RCC 7860 (cell line): ENCODE measurements around the gene IL12RB1.
"Not testable (repeated sequence)": the region's sequence is repeated elsewhere in the genome, so short reads cannot be mapped to it uniquely, and the experiment has no call there.

Experiments
- DNase-seq: peaks from one replicate; pipeline ENCODE4 v3.0.0-alpha.2; 2015; ENCODE audit warnings: low spot score
- FAIRE-seq: peaks from 2 replicates; lab custom pipeline; 2012; peaks lifted over from hg19 to GRCh38; lab: Jason Lieb, UNC

The IL12RB1 gene

DNA sequence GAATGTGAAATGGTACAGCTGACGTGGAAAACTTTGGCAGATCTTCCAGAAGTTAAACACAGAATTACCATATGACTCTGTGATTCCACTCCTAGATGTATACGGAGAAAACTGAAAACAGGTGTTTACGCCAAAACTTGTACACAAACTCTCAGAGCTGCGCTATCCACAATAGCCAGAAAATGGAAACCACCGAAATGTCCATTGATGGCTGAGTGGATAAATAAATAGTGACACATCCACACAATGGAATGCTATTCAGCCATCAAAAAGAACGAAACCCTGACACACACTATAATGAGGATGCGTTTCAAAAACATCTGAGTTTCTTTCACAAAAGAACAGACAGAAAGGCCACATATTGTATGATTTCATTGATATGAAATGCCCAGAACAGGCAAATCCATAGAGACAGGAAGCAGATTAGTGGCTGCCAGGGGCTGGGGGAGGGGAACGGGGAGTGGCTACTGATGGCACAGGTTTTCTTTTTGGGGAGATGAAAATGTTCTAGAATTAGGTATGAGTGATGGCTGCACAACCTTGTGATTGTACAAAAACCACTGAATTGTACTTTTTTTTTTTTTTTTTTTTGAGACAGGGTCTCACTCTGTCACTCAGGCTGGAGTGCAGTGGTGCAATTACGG is 33.0 kb downstream of the IL12RB1 start:
- DNase-seq (no peak), FAIRE-seq (no peak)

DNA sequence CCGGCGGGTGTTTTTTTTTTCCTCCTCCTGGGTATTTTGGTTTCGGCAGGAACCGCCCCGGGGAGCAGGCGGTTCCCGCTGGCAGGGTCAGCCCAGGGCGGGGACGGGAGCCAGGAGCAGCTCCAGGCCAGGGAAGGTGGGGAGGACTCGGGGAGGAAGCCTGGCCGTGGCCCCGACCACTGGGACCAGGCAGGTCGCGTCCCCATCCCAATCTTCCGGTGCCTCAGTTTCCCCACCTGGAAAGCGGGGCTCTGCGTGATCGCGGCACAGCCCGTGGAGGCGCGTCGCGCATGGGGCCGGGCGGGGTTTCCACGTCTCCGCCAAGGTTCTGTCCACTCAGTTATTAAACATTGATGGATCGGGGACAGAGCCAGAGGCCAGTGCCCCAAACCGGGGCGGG is 34.8 kb downstream of the IL12RB1 start:
- no peak for FAIRE-seq
- DNase-seq, result no peak

DNA sequence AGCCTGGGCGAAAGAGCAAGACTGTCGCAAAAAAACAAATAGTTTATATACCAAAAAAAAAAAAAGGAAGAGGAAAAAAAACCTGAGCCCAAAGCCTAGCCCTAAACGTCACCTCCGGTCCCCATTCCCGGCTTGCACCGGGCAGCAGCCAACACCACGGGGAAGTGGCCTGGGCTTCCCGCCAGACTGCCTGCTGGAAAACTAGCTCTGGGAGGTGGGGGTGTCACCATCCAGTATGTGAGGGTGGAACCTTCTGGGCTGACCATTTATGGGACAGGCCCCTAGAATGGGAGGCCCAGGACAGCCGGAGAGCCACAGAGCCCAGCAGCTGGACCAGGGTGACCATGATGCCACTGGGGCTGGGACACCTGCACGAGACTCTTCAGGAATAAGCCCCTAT is 37.3 kb downstream of the IL12RB1 start:
- DNase-seq (no peak), FAIRE-seq (no peak)

DNA sequence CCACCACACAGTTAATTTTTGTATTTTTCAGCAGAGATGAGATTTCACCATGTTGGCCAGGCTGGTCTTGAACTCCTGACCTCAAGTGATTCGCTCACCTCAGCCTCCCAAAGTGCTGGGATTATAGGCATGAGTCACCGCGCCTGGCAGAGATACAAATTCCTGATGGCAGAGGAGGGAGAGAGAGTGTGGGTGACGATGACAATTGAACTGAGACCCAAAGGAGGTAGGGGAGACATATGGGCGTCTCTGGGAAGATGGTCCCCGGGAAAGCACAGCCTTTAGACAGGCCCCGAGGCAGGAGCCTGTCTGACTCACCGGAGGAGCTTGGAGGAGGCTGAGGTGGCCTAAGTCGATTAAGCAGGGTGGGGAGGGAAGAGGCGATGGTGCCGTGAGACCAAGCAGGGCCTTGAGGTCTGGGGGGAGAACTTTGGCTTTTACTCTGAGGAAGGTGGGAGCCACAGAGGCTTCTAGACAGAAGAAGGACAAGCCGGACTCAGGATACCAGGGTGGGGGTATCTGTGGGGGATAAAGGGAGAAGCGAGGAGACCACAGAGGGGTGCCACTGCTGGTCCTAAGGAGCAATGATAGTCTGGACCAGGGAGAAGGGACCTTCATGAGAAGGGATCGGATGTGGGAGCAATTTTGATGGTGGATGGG is 40.5 kb downstream of the IL12RB1 start:
- FAIRE-seq, result peak; percentile 82
- peak; percentile 94 for DNase-seq

DNA sequence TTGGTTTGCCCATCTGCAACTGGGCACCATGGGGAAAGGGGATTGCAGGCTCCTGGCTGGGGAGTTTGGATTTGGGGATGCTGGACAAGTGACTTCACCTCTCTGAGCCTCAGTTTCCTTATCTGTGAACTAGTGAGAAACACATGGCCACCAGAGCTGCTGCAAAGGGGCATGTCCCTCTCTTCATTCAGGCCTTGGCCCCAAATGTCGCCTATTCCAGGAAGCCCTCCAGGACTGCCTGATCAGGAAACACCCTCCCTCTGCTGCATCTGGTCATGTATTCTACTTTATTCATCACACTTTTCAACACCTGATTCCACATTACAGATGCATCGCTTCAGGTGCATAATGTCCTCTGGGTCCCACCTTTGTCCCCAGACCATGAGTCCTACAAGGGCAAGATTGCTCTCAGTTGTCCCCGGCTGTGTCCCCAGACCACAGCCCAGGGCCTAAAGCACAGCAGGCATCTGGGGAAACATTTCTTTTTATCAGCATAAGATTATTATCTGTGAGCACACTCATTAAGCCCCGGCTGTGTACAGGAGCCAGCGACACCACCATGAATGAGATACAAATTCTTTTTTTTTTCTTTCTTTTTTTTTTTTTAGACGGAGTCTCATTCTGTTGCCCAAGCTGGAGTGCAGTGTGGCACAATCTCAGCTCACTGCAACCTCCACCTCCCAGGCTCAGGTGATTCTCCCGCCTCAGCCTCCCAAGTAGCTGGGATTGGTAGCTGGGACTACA is 41.3 kb downstream of the IL12RB1 start:
- no peak for DNase-seq
- no peak for FAIRE-seq

DNA sequence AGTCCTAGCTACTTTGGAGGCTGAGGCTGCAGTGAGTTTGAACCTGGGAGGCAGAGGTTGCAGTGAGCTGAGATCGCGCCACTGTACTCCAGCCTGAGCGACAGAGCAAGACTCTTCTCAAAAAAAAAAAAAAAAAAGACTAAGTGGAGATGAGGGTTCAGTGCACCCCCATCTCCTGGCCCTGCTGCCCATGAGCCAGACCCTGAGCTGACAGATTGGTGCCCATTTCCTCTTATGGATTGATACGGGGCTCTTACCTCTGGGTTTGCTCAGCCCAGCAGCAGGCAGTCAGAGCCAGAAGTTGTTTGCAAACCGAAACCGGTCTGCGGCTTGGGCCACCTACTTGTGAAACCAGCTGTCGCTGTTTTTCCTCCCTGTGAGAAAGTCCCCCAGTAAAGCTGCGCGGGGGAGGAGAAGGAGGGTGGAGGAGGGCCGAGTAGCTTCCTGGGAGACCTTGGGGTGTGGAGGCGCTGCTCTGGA is 41.9 kb downstream of the IL12RB1 start:
- peak; percentile 48 for FAIRE-seq

DNA sequence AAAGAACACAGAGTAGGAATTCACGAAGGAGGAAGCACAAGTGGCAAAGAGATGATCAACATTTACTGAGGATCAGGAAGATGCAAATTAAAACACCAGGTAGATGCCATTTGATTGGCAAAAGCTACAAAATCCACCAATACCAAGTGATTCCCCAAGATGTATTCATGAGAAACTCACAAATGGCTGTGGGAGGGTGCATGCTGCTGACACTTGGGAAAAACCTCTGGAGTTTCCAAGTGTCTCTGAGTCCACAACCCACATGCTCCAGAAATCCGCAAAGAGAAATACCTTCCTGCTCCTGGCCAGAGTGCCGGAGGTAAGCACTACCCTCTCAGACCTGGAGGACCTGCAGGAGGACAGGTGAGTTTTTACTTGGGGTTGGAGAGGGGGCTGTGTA is 43.1 kb downstream of the IL12RB1 start:
- DNase-seq, result no peak
- FAIRE-seq, result no peak

More for the DNA sequence above, 41.9 kb downstream of the IL12RB1 start:
- peak; percentile 74 for DNase-seq

DNA sequence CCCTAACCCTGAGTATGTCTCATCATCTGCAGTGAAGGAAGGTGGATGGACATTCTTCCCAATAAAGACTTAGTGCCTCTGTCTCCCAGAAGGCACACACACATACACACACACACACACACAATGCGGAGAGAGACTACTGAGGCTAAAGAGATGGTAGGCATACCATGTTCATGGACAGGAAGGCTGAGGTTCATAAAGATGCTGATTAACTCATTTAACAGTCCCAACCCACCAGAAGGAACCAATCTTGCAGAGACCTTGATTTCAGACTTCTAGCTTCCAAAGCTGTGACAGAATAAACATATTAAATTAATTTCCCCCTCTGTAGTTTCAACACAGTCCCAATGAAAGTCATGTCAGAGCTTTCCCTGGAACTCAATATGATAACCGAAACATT is 45.7 kb downstream of the IL12RB1 start:
- FAIRE-seq (no peak), DNase-seq (no peak)

DNA sequence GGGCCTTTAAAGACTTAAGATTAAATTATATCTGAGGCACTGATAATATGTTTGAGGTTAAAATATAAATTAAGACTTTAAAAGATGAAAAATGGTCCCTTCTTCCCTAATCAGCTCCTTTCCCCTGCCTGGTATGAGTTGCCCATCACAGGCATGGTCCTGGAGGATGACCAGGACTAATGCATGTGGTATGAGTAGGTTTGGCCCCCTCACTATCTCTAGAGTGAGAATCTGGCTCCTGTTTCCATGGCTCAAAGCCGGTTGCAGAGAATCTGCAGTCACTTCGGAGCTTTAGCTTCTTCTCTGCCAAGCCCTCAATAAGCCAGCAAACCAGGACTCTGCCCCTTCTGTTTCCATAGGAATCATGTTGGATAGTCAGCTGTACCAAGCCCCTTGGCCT is 54.6 kb downstream of the IL12RB1 start:
- FAIRE-seq, DNase-seq: not testable (repeated sequence)

DNA sequence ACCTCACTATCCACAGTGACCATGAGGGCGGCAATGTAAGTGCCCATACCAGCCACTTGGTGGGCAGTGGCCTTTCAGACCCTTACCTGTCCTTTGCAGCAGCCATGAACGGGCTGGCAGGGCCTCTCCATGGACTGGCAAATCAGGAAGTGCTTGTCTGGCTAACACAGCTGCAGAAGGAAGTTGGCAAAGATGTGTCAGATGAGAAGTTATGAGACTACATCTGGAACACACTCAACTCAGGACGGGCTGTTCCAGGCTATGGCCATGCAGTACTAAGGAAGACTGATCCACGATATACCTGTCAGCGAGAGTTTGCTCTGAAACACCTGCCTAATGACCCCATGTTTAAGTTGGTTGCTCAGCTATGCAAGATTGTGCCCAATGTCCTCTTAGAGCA is 55.3 kb downstream of the IL12RB1 start:
- not testable (repeated sequence) for DNase-seq, FAIRE-seq

DNA sequence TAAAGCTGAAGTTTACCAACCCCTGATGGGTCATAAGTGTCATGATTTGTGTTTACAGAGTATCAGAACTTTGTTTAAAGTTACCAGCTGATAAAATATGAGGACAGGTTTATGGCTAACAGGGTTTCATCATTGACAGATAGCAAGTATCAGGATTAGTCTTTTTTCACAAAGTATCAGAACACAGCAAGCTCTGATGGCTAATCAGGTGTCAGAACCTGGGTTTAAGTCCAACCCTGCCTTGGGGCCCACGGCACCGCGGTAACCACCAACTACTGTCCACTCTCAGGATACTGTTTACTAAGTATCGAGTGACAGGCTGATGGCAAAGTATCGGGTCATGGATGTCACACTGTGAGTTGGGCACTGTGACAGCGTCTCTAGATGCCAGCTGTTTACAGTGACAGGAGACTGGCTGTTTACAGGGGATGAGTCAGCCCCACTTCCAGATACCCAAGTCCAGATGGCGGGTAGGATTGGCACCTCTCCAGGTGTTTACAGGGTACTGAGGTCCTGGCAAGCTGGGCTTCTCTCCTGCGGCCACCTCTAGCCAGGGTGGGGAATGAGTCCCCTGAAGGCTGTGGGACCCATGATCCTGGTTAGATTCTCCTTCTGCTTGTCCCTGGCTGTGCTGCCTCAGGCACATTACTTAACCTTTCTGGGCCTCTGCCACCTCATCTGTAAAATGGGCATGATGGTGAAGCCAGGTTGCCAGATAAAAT is 57.0 kb downstream of the IL12RB1 start:
- FAIRE-seq (no peak), DNase-seq (no peak)

DNA sequence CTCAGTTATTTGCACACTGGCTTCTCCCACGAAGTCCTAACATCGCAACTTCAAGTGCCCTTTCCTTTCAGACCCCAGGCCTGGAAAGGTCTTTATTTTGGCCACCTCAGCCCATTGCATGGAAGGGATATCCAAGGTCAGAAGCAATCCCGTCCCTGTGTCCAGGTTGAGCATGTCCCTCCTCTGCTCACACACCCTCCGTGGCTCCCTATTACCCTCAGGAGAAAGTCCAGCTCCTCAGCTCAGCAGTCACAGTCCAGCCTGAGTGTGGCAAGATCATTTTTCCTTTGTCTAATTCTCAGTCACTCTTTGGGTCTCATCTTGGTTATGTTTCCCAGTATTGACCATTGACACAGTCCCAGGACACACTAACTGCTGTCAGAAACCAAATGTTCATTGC is 59.6 kb downstream of the IL12RB1 start:
- FAIRE-seq (no peak), DNase-seq (no peak)

DNA sequence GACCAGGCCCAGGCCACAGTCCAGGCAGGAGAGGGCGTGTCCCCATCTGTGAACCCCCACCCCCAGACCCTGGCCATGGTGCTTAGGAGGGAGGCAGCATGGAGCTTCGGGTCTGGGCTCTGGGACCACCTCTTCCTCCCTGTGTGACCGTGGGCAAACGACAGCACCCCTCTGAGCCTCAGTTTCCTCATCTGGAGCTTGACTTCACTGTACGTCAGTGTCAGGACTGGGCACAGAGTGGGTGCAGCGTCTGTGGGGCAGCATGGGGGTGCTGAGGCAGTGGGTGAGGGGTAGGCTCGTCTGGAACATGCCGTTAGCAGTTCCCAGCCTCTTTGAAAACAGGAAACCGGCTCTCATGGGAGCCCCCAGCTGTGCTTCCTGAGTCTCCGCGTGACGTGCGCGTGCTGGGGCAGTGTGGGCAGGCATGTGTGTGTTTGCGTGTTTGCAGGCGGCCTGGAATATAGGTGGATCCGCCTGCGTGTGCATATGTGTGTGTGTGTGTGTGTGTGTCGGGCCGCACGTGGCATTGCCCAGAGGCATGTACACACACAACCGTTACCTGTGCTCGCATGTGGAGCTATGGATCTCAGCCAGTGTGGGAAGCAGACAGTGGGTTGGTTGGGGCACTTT is 63.0 kb downstream of the IL12RB1 start:
- DNase-seq (no peak), FAIRE-seq (no peak)

DNA sequence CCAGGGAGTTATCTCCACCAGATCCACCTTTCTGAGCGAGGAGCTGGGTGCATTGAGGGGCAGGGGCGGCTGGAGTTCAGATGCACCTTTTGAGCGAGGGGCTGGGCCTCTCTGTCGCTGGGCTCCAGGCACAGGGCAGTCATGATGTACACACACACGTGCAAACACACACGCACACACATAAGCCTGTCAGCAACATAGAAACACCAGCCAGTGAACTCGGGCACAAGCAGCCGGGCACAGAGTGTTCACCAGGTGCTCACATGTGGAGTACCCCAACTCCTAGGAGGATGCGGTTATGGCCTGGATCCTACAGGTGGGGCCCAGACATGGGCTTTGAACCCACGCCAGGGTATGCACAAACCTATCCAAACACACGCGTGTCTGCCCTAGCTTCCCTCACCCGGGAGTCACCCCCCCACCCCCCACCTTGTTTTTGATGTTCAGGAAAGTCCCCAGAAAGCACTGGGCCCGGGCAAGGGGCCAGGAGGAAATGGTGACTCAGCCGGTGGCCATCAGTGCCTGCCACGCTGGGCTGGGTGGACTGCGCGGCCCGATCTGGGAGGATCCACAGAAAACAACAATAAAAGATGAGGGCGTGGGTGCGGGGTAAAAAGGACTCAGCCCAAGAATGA is 65.5 kb downstream of the IL12RB1 start:
- FAIRE-seq, result peak; percentile 35
- DNase-seq, result peak; percentile 81

DNA sequence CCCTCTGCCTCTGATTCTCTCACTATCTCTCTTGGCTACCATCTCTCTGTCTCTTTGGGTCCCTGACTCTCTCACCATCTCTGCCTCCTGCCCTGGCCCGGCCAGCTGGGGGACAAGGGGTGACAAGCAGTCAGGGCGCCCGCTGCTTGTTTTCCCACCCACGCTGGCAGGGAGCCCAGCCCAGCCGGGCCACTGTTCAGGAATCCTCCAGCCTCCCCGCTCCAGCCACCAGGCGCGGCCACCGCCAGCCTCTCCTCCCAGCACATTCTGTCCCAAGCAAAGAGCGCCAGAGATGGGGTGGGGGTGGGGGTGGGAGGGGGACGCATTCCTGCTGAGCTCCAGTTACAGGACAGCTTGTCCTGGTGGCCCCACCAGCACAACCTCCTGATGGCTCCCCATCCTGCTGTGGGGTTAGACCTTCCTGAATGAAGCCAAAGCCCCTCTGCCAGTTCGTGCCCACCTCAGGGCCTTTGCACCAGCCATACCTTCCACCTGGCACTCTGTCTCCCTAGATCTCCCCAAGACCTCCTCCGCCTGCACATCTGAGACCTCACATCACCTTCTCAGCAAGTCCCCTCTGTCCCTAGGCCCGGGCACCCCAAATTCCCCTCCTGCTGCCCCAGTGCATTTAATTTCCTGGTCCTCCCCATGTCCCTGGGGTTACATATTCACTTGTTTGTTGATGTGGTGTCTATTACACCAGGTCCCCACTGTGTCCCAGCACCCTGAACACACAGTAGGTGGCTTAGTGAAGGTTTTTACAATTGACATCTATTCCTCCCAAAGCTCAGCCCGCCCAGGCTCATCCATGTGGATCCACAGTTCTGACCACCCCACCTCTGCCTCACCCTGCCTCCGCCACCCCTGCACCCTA is 66.3 kb downstream of the IL12RB1 start:
- no peak for FAIRE-seq
- no peak for DNase-seq

DNA sequence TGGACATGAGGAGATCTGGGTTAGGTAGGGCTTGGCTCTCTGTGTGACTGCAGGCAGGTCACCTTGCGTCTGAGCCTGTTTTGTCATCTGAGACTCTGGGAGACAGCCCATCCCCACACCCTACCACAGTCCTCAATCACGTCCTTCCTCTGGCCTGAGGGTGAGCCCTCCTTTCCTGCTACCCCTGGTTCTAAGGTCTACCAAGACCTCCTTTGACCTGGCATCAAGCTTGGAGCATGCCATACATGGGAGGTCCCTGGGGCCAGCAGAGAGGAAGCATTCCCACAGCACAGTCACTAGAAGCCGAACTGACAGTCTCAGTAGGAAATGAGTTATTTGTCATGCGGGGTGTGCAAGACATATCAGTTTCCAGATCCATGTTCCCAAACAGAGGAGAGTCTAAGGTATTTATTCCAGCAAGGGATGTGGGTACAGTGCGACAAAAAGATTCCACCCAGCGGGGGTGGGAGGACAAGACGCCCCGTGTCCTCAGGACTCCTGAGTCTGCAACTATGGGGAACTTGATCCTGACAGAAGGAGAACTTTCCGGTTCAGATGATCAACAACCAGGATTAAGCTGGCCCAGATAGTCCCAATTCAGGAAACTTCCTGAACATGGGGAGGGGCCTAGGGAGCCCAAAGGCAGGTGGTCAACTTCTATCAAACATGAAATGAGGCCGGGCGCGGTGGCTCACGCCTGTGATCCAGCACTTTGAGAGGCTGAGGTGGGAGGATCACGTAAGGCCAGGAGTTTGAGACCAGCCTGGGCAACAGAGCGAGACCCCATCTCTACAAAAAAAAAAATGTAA is 69.3 kb downstream of the IL12RB1 start:
- FAIRE-seq, result no peak
- no peak for DNase-seq

DNA sequence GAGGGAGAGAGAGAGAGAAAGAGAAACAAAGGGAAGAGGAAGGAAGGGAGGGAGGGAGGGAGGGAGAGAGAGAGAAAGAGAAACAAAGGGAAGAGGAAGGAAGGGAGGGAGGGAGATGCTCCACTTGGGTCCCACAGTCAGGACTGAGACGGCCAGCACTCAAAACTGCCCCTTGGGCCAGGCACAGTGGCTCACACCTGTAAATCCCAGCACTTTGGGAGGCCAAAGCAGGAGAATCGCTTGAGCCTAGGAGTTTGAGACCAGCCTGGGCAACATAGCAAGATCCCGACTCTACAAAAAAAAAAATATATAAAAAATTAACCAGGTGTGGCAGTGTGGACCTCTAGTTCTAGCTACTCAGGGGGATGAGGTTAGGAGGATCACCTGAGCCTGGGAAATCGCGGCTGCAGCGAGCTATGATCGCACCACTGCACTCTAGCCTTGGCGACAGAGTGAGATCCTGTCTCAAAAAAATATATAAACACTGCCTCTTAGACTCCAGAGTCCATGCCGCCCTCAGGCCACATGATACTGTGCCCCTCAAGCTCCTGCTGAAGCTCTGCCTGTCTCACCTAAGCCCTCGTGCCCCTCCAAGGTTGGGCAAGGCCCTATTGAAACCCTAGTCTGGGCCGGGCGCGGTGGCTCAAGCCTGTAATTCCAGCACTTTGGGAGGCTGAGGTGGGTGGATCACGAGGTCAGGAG is 70.4 kb downstream of the IL12RB1 start:
- FAIRE-seq, result no peak
- no peak for DNase-seq

DNA sequence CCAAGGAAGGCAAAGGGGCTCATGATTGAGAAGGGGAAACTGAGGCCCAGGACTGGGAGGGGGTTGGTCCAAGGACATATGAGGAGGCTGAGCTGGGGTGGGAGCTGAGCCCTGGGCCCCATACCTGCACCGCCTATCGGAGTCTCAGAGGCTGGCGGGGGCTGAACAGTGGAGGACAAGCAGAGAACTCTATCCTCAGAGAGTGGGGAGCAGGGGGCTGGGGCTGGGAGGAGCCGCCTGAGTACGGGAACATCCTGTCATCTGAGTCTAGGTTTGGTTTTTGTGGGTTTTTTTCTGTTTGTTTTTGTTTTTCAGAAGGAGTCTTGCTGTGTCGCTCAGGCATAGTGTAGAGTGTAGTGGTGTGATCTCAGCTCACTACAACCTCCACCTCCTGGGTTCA is 72.5 kb downstream of the IL12RB1 start:
- FAIRE-seq, result no peak
- no peak for DNase-seq
